ENCODE measurements around the gene VAV2.

Gene VAV2

DNA sequence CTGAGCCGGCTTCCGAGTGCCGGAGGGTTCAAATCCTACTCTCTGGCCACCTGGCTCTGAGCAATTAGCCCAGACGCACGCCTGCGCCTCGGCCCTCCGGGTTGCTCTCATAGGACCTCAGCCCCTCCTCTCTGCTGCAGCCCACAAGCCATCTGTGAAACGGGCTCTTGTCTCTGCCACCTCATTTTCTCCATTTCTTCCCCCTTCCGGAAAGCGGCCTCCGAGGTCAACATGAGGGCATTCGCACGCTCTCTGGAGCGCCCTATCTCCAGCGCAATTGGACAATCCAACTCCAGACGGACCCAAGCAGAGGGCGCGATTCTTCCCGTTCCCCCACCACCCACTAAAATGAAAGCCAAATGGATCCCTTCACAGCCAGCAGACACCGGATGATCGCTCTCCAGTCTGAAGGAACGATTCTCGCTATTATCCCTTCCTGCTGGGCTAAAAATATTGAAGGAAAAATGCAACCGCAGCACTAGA, 41.5 kb downstream of the VAV2 start (continued):
- TF ChIP-seq ARNTL (CRISPR knock-in tag; IDR thresholded peaks at IDR 0.05; ENCODE audit: borderline replicate concordance, low read depth) (no peak), ZNF565 (CRISPR knock-in tag; conservative IDR thresholded peaks at IDR 0.05; ENCODE audit: low read depth) (no peak), OSR1 (CRISPR knock-in tag; IDR thresholded peaks at IDR 0.05) (no peak), CREB5 (CRISPR knock-in tag; IDR thresholded peaks at IDR 0.05; ENCODE audit: low read depth) (no peak)

GRCh38 chr9:133950192-133950591, 41.9 kb downstream of the VAV2 start:
- ATAC-seq, result no peak
- no peak for TF ChIP-seq OSR1 (CRISPR knock-in tag; IDR thresholded peaks at IDR 0.05)
- TF ChIP-seq POU6F1 (CRISPR knock-in tag; IDR thresholded peaks at IDR 0.05; ENCODE audit: borderline replicate concordance, low read depth), result no peak
- TF ChIP-seq ZNF8 (CRISPR knock-in tag; IDR thresholded peaks at IDR 0.05), result no peak
- no peak for TF ChIP-seq ISL1 (CRISPR knock-in tag; IDR thresholded peaks at IDR 0.05)
- TF ChIP-seq ZFP30 (CRISPR knock-in tag; IDR thresholded peaks at IDR 0.05), result no peak
- TF ChIP-seq, protein P1, sequence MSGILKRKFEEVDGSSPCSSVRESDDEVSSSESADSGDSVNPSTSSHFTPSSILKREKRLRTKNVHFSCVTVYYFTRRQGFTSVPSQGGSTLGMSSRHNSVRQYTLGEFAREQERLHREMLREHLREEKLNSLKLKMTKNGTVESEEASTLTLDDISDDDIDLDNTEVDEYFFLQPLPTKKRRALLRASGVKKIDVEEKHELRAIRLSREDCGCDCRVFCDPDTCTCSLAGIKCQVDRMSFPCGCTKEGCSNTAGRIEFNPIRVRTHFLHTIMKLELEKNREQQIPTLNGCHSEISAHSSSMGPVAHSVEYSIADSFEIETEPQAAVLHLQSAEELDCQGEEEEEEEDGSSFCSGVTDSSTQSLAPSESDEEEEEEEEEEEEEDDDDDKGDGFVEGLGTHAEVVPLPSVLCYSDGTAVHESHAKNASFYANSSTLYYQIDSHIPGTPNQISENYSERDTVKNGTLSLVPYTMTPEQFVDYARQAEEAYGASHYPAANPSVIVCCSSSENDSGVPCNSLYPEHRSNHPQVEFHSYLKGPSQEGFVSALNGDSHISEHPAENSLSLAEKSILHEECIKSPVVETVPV (CRISPR knock-in tag; IDR thresholded peaks at IDR 0.05), result no peak
- TF ChIP-seq PATZ1 (CRISPR knock-in tag; IDR thresholded peaks at IDR 0.05; ENCODE audit: borderline replicate concordance), result no peak

DNA sequence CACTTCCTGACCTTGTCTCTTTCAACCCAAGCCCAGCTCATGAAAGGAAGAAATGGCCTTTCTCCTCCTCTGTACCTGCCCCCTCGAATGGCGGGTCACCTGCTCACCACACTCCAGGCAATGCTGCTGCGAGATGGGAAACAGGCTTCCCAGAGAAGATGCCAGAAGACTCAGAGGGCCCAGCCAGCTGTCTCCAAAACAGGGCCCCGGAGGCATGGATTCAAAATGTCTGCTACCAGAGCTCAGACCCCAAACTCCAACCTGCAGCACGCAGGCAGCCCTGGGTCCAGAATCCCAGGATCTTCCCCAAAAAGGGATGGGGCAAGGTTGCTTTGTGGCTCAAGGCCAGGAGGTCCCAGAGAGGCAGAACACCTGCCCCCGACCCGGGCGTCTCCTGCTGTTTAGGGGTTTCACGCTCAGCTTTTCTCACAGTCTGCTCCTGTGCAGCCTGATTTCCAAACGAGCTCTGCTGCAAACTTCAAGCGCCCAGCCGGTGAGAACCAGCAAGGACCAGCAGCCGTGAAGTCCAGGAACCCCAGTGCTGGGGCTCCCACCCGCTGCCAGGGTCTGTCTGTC, 42.5 kb downstream of the VAV2 start:
- TF ChIP-seq POU6F1 (CRISPR knock-in tag; IDR thresholded peaks at IDR 0.05; ENCODE audit: borderline replicate concordance, low read depth) (no peak), ZNF565 (CRISPR knock-in tag; conservative IDR thresholded peaks at IDR 0.05; ENCODE audit: low read depth) (no peak), CREB5 (CRISPR knock-in tag; IDR thresholded peaks at IDR 0.05; ENCODE audit: low read depth) (no peak), PPARA (CRISPR knock-in tag; IDR thresholded peaks at IDR 0.05; ENCODE audit: borderline replicate concordance) (no peak), ZNF8 (CRISPR knock-in tag; IDR thresholded peaks at IDR 0.05) (no peak), TOX (CRISPR knock-in tag; IDR thresholded peaks at IDR 0.05; ENCODE audit: borderline replicate concordance) (no peak), TSHZ2 (CRISPR knock-in tag; IDR thresholded peaks at IDR 0.05) (no peak), PATZ1 (CRISPR knock-in tag; IDR thresholded peaks at IDR 0.05; ENCODE audit: borderline replicate concordance) (no peak), ISL1 (CRISPR knock-in tag; IDR thresholded peaks at IDR 0.05) (no peak), TCF4 (CRISPR knock-in tag; IDR thresholded peaks at IDR 0.05; ENCODE audit: borderline replicate concordance) (no peak), OSR1 (CRISPR knock-in tag; IDR thresholded peaks at IDR 0.05) (no peak), BACH2 (CRISPR knock-in tag; IDR thresholded peaks at IDR 0.05; ENCODE audit: borderline replicate concordance) (no peak), SNAI2 (CRISPR knock-in tag; IDR thresholded peaks at IDR 0.05) (no peak), ZFP30 (CRISPR knock-in tag; IDR thresholded peaks at IDR 0.05) (no peak), RARB (CRISPR knock-in tag; IDR thresholded peaks at IDR 0.05) (no peak)
- TF ChIP-seq, protein P1 (CRISPR knock-in tag; IDR thresholded peaks at IDR 0.05), result no peak
- ATAC-seq, result no peak
